Occipital lobe (tissue), 2 donors: ENCODE results near the gene NDUFAF5. TPM values are rescaled to one million over a fixed set of nuclear protein-coding genes. Genes with fewer than 3 reads are reported as not detected.

Experiments used
- DNase-seq: peaks from one replicate; lab custom pipeline; 2025; lab: John Stamatoyannopoulos, UW
- total RNA-seq: library from RNA; depleted of rRNA; stranded (reverse); fragments of >200 nt; gene quantifications from one replicate; pipeline ENCODE4 v1.2.3, GENCODE V29; 2014

NDUFAF5 gene
- total RNA-seq, 1 donor from 2014 or later = 30.4 TPM

DNA sequence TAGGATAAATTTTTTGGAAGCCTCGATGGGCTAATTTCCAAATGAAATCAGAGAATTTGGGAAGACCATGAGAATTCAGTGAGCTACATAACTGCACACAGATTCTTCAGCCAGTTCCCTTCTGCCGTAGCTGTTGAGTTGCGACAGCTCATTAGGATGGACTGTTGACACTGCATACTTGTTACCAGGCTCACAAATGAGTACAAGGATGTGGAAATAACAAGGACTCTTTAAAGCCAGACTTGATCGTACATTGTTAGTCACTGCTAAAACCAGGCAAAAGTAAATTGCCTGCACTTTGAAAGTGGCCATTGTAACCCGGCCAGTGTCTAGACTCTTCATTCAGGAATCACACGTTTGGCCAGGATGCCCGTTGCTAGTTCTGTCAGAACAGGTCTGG lies 37.0 kb downstream of the NDUFAF5 start:
- no peak for DNase-seq

DNA sequence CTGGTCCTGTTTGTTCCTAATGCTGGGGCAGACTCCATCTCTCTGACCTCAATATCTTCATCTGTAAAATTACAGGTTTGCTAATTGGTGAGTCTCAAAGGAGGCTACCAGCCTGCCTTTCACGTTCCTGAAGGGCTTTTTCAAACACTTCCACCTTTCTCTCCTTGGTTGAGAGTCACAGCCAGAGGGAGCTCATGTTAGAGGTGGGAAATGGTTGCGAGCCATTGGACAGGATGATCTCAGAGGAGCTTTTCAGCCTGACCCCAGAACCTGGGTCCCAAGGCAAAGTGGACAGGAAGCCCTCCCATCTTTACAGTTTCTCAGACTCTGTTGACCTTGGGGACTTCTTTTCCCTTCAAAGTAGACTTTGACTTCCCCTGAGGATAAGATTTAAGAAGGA lies 37.6 kb downstream of the NDUFAF5 start:
- DNase-seq = no peak

DNA sequence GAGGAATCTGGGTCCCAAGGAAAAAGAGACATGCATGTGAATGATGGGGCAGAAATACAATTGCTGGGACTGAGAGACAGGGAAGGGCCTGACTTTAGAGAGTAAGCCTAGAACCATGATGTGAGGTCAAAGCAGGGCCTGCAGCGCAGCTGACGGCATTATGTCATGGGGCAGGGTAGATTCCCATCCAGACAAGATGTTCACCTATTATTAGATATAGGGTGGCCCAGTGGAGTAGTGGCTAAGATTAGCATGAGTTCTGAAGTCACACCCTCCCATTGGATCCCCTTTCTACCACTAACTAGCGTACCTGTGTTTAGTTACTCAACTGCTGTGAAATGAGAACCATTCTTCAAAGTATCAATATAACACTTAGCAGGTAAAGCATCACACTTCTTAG lies 39.6 kb downstream of the NDUFAF5 start:
- DNase-seq = no peak

DNA sequence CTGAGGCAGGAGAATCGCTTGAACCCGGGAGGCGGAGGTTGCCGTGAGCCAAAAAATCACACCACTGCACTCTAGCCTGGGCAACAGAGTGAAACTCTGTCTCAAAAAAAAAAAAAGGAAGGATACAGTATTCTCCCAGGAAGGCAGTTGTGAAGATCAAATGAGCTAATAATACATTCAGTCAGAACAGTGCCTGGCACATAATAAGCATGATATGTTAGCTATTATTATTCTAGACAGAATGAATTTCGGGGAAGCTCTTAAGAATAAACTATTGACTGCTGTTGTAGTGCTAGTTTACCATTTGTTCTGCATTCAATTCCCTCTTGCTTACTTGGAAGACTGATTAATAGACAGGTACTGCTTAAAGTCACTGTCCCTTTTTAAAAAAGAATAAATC lies 40.6 kb downstream of the NDUFAF5 start:
- DNase-seq = no peak

DNA sequence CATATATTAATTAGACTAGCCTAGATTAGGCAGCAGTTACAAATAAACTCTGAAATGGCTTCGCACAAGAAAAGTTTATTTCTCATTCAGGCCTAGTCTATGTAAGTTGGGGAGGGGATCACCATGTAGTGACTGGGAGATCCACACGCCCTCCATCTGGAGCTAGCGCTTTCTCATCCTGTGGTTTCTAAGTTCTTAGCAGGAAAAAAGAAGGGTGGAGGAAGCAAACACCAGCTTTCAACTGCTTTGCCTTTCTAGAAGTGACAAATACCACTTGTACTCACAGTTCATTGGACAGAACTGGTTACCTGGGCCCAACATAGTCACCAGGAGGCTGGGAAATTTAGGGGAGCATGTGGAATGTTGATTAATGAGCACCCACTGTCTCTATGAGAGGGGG lies 46.6 kb downstream of the NDUFAF5 start:
- DNase-seq = no peak

DNA sequence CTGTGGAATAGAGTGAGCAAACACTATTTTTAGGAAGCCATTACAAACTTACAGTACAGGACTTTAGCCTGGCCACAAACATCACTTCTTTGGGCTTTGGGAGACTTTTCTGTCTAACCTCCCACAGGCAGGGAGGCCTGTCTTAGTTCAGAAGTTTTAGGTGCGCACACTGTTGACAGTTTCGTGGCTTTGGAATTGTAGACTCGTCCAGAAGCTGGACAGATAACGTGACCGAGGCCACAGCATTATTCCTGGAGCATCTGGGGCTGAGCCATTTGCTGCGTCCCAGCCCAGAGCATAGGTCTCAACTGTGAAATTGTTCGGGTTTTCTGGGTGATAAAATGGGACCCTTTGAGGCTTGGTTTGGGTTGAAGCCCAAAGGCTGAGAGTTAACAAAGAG lies 53.8 kb downstream of the NDUFAF5 start:
- DNase-seq = no peak

DNA sequence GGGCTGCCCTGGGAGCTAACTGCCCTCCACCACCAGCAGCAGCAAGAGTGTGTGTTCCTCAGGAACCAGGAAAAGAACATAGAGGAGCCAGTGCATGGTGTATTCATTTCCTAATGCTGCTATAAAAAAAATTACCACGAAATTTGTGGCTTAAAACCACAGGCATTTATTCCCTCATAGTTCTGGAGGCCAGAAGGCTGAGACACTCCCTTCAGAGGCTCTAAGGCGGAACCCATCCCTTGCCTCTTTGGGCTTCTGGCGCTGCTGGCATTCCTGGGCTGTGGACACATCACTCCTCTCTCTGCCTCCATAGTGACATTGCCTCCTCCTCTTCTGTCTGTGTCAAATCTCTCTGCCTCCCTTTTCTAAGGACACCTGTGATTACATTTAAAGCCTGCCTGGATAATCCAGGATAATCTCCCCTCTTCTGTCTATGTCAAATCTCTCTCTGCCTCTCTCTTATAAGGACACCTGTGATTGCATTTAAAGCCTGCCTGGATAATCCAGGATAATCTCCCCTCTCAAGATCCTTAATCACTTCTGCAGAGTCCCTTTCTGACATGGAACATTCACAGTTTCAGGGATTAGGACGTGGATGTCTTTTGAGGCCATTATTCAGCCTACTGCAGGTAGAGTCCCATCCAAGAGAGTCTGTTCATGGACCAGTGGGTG lies 54.7 kb downstream of the NDUFAF5 start:
- DNase-seq = no peak

DNA sequence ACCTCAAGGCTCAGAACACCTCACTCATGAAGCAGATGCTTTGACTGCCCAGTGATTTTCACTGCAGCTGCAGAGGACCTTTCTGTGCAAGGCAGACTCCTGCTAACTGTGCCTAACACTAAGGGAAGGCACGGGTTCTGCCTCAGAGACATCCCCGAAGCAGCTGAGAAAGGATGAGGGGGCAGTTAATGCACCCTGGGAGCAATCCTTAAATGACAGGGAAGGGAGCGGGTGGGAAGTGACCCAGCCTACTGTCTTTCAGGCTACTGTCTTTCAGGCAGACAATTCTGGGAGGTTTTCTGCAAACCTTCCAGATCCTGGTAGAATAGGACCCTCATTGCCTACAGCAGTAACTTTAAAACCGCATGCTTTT lies 55.3 kb downstream of the NDUFAF5 start:
- no peak for DNase-seq

DNA sequence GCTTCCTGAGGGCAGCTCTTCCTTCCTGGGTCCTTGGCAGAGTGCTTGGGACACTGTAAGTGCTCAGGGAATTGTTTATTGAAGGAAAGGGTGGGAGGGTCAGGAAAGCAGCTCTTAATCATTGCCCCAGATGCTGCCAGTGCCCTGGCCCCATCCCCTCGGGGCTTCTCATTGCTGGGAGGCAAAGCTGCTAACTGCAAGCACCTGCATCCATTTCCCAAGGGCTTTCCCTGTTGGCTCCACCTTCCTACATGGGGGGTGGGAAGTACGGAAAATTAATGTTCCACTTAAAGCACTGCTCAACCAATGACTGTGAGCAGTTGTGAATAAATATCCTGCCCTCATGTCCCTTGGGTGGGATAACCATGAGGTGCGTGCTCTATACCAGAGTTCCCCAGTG lies 56.4 kb downstream of the NDUFAF5 start:
- DNase-seq = no peak

DNA sequence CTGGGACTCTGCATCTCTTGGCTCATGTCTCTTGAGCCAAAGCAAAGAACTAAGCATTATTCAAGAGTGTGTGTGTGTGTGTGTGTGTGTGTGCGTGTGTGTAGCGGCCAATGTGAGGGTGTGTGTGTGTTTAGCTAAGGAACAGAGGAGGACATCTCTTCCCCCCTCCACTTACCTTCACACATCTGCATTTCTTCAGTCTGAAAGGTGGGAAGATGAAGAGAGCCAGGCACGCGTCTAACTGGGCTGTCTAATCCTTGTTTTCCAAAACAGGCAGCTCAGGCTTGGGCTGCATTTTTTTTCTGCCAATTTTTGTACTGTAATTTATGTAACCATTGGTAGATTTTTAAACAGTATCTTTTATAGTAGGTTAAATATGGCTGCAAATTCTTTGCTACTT lies 59.5 kb downstream of the NDUFAF5 start:
- DNase-seq = no peak

DNA sequence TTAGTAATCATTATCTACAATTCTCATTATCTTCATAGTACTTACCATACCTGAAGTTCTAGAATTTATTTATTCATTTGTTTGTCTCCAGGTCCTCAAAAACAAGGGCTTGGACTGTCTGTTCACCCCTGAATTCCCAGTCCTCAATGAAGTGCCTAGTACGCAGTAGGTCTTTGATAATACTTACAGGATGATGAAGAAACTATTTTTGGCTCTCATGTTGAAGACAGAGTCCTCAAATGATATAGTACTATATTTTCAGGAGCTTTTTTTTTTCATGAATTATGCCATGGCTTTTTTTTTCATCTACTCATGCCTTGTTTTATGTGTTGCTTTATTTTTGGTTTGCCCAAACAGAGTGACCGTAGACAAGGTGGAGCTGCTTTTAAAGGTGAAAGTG lies 66.5 kb downstream of the NDUFAF5 start:
- DNase-seq = no peak

DNA sequence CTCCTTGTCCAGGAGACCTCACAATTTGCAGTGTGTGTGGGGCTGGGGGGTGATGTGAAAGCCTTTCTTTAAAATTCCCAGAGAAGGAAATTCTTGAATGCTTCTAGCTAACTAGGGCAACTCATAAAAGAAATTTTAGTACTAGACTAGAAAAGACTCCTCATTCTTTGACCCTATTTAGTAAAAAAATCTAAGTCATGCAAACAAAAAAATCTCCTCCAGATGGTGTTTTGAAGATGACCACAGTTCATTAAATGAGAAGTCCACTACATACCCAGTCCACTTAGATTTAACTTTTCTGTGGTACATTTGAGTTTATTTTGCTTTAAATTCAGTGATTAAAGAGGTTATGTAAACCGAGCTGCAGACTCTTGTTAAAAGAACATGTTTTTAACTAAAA lies 67.5 kb downstream of the NDUFAF5 start:
- no peak for DNase-seq

DNA sequence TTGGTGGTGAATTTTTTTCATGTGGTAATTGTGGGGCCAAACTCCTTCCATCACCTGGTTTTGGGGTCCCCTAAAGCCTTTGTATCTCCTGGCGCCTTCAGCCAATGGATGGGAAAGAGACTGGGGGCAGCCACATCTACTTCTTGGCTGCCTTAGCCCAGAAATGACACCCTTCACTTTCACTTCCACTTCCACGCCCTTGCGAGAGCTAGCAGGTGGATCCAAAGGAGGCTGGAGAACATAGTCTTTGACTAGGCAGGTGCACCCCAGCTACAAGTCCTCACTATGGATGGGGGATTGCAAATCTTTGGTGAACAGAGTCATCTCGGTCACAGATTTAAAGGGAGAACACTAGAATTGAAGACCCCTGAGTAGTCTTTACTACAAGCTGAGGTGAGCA lies 70.8 kb downstream of the NDUFAF5 start:
- DNase-seq = no peak

DNA sequence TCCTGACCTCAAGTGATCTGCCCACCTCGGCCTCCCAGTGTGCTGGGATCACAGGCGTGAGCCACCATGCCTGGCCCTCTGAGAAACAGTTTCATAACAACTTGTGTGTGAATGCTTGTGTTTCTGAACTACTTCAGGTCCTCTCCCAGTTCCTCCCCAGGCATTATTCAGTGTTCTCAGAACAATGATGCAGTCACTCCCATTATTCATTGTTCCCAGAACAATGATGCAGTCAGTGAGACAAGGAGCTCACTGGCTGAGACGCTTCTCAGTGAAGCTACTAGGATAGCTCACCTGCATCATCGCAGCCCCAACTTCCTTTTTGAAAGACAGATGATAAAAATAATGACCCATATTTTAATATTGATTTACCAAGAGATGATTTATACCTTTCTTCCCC lies 71.5 kb downstream of the NDUFAF5 start:
- DNase-seq = no peak

DNA sequence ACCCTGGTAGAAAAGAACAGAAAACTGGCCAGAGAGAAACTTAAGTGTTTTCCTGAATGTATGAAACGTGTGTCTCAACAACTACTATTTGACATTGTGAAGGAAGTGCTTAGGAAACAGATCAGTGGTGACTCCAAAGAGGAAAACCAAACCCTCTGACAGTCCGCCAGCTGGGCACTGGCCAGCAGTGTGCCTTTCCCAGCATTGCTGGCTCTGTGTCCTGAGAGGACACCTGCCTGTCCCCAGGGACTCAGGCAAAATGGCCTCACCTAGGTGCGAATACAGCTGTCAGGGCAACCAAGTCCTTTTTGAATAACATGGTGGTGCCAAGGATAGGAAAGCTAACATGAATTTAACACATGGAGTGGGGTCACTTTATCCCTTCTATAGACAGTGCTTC lies 72.5 kb downstream of the NDUFAF5 start:
- no peak for DNase-seq

DNA sequence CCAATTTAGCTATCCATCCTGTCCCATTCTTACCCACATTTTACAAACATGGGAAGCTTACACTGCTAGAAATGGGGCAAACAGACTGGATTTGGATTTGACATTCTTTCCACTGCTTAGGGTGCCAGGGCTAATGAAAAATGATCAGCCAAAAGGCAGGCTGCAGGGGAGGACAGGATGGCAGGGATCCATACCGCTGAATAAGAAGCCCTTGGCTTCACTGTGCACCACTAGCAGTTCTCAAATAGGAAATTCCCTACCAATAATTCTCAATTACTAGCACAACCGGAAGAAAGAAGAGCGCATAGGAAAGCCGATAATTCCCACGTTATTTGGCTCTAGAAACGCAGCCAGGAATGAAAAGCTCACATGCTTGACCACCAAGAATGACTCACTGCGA lies 73.1 kb downstream of the NDUFAF5 start:
- DNase-seq = no peak

DNA sequence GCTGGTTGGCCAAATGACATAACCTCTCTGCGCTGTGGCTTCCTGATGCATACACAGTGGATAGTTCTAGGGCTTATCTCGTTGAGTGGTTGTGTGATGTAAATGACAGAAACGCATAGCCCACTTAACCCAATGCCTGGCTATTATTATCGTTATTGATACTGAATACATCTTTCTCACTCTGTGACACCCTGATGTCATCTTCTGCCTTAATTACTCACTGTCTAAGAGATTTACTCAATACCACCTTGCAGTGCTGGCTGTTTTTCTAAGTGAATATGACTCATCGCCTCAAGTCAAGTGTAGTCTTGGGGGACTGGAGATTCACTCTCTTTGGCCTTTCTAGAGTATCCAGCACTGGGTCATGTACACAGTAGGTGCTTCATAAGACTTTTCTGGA lies 73.6 kb downstream of the NDUFAF5 start:
- no peak for DNase-seq

DNA sequence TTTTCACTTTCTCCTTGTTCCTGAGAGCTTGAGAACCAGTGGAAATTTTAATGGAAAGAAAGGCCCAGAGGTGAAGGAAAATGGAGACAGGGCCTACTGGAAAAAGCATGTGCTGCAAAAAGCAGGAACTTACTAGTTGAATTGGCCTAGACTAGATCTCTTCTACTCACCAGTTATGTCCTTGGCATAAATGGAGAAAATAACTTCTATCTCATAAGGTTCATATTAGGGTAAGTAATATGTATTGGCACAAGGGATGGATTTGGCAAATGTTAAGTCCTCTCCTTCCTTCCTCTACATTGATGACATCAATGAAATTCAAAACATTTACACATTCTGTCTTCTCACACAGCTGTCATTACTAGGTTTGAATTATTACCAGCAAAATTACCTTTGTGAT lies 74.0 kb downstream of the NDUFAF5 start:
- no peak for DNase-seq

DNA sequence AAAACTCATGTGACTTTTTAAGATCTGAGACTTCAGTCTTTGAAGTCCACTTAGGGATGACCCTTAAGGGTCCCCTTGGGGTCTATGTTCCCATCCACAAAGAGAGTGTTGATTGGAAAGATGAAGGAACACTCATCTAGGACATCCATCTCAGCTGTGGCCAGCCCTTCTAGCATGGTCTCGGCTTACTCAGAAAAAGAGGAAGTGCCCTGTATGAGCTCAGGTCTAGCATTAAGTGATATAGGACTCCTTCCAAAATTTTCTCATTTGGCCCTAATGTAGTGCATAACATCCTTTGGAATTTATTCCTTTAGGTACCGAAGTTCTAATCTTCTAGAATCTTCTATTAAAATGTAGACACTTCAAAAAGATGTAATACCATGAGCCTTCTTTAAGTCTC lies 77.4 kb downstream of the NDUFAF5 start:
- DNase-seq = no peak

DNA sequence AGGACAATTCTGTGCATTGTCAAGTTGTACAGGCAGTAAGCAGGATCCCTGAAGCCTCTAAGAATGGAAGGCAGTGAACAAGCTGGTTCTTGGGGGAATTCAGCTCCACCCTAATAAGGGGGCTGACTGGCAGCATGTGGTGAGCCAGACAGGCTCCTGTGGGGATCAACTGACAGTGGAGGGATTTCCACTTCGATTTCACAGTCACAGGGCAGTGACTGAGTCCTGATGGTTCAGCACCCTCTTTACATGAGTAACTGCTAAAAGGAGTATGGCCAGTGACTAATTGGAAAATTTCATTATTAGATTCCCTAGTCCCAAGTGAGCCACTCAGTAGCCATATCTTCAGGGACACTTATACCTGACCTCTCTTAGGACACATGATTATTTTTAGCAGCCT lies 78.4 kb downstream of the NDUFAF5 start:
- no peak for DNase-seq

DNA sequence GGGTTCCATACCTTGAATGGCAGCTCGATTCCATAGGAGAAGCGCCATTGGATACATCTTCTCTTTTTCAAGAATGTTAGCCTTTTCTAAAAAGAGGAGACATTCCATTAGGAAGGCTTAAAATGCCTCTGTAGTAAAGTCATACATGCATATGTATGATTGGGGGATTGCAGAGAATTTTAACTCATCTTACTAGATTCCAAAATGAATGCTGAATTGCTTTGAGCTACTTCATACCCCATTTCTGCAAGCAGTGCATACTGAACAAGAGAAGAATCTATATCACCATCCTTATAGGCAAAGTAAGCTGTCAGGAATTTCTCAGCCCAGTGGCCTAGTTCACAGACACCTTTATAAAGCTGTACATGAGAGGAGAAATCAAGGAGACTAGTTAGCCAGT lies 80.3 kb downstream of the NDUFAF5 start:
- no peak for DNase-seq

DNA sequence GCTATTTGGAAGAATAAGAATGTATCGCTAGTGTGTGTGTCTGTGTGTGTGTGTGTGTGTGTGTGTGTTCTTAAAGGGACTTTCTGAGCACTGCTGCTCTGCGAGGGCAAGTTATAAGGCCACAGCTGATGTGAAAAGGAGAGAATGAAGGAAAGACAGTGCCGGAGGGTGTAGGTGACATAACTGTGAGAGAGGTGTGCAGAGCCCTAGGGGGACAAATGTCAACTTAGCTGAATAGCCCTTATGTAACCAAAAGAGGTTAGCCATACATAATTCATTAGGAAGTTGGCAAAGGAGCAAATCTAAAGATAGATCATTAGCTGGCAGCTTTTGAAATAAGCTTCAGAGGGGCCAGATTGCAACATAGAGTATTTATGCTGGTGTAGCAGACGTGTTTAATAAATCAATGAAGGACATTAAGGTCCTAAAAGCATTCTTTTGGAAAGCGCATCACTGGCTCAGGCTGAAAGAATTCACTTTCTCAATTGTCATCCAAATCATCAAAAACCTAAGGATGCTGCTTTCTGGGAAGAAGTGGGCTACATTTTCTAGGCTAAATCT lies 81.0 kb downstream of the NDUFAF5 start:
- DNase-seq = no peak

DNA sequence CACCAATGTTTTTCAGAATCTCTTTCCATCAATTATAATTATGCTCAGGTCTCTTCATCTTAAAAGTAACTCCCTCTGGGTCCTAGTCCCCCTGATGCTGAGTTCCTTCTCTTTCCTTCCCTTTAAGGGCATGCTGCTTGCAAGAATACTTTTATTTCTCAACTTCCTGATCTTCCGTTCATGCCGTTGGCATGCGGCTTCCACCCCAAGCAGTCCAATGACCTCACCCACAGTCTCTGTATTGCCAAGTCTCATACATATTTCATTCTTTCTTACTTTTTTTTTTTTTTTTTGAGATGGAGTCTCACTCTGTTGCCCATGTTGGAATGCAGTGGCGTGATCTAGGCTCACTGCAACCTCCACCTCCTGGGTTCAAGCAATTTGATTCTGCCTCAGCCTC lies 83.5 kb downstream of the NDUFAF5 start:
- no peak for DNase-seq

DNA sequence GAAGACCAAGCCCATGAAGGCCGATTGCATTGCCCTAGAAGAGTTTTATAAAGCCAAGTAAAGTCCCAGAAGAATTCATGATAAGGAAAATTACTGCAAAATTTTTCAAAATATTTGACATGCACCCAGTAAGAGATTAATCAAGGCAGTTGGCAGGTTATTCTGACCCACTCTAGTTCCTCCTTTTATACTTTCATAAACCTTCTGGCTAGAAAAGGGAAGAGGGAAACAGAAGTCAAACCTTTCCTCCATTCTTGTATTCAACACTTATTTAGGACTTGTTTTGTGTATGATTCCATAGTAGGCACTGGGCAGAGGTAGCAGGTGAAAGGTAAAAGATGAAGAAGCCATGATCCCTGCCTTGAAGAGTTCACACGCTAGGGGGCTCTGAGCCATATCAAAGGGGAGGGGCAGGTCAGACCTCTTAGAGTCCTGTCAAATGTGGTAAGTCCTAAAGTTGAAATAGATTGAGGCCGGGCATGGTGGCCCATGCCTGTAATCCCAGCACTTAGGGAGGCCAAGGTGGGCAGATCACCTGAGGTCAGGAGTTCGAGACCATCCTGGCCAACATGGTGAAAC lies 85.4 kb downstream of the NDUFAF5 start:
- no peak for DNase-seq
